Ascending aorta (tissue), 2 donors: ENCODE measurements around the gene RAB3GAP1. TPM values are rescaled to one million over a fixed set of nuclear protein-coding genes. Genes with fewer than 3 reads are reported as not detected.

Experiments used
- DNase-seq, 2 donors: peaks; one replicate each; pipeline ENCODE4 v3.0.0-alpha.2; 2019; ENCODE audit warnings: low spot score in 2 of 2
- H3K27ac ChIP-seq, 2 donors: fragments of 200-600 bp; sonication (generic); one replicate each; pipeline ENCODE4 v1.5.1; 2016 to 2017; ENCODE audit warnings: mild to moderate bottlenecking in 1 of 2
- H3K27me3 ChIP-seq: fragments of 200-600 bp; sonication (generic); one replicate; pipeline ENCODE4 v1.5.1; 2017
- H3K36me3 ChIP-seq, 2 donors: fragments of 200-600 bp; sonication (generic); one replicate each; pipeline ENCODE4 v1.5.1; 2016
- H3K4me1 ChIP-seq, 2 donors: fragments of 200-600 bp; sonication (generic); one replicate each; pipeline ENCODE4 v1.5.1; 2016 to 2017; ENCODE audit warnings: mild to moderate bottlenecking in 1 of 2
- H3K4me3 ChIP-seq, 2 donors: fragments of 200-600 bp; sonication (generic); one replicate each; pipeline ENCODE4 v1.5.1; 2016 to 2017; ENCODE audit warnings: mild to moderate bottlenecking in 1 of 2
- H3K9me3 ChIP-seq, 2 donors: fragments of 200-600 bp; sonication (generic); one replicate each; pipeline ENCODE4 v1.5.1; 2016
- intact Hi-C: fragments of 100-400 bp; cut with DNase I; formaldehyde crosslinking; loops from one replicate; pipeline ENCODE4 v1.15.1; 2023
- total RNA-seq: library from RNA; depleted of rRNA; stranded (reverse); fragments of >200 nt; gene quantifications from one replicate; pipeline ENCODE4 v1.1.0, GENCODE V29; 2016
- TF ChIP-seq, protein P1 (sequence below), 3 experiments: fragments of 200-600 bp in 2 of 3; fragments of 450-650 bp in 1 of 3; sonication (generic) in 2 of 3; IDR thresholded peaks; one replicate each; pipeline ENCODE4 v1.5.1; 2016 to 2019; ENCODE audit warnings: antibody characterized with exemption in 3 of 3, mild to moderate bottlenecking in 1 of 3, moderate library complexity in 1 of 3

RAB3GAP1 gene
- total RNA-seq, 1 donor from 2014 or later, result 14.8 TPM

DNA sequence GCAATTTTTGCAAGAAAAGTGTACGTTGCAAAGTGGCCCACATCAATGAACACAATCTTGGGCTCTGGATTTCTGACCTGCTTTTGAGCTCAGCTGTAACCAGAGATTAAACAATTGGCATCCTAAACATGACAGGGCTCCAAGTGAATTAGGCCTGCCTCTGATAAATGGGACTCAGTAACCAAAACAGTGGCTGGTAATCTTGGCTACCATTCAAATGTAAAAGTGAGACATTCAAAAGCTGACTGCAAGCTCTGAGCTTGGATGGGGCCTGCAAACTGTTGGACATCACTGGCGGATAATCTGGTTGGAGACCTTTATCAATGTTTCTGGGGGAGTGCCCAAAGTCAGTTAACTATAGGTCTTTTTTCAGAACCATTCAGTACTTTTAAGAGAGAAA, 160.7 kb downstream of the RAB3GAP1 start:
- H3K27ac ChIP-seq, result no peak overlapping the region
- DNase-seq, result no peak
- H3K9me3 ChIP-seq, result no peaks in the 10 kb centered on the region
- TF ChIP-seq, protein P1, sequence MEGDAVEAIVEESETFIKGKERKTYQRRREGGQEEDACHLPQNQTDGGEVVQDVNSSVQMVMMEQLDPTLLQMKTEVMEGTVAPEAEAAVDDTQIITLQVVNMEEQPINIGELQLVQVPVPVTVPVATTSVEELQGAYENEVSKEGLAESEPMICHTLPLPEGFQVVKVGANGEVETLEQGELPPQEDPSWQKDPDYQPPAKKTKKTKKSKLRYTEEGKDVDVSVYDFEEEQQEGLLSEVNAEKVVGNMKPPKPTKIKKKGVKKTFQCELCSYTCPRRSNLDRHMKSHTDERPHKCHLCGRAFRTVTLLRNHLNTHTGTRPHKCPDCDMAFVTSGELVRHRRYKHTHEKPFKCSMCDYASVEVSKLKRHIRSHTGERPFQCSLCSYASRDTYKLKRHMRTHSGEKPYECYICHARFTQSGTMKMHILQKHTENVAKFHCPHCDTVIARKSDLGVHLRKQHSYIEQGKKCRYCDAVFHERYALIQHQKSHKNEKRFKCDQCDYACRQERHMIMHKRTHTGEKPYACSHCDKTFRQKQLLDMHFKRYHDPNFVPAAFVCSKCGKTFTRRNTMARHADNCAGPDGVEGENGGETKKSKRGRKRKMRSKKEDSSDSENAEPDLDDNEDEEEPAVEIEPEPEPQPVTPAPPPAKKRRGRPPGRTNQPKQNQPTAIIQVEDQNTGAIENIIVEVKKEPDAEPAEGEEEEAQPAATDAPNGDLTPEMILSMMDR (IDR thresholded peaks at IDR 0.05), result no peak
- no peaks in the 10 kb centered on the region for H3K4me1 ChIP-seq
- intact Hi-C loops, result no loop called here
- no peaks in the 10 kb centered on the region for H3K27me3 ChIP-seq
- no peak overlapping the region for H3K4me3 ChIP-seq
- H3K36me3 ChIP-seq, result no peaks in the 10 kb centered on the region

DNA sequence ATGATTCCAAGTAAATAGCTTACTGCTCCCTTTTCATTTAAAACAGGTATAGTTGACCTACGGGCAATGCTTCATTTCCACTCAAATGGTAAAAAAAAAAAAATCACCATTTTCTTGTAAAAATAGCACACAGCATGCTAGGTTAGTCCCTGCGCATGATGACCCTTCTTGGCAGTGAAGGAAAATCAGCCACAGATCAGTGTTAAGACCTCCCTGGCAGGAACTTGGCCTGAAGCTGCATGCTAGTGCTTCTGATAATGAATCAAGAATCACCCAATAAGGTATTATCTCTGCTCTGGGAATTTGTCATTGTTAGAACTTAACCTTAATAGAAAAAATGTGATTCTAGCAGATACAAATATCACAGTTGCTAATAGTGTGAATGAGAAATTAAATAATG, 166.3 kb downstream of the RAB3GAP1 start:
- Histone ChIP-seq H3K27me3 (no peaks in the 10 kb centered on the region), H3K4me1 (no peaks in the 10 kb centered on the region), H3K36me3 (no peaks in the 10 kb centered on the region), H3K9me3 (no peaks in the 10 kb centered on the region), H3K4me3 (no peak overlapping the region), H3K27ac (no peak overlapping the region)
- intact Hi-C loops, result no loop called here
- TF ChIP-seq, protein P1 (IDR thresholded peaks at IDR 0.05), result no peak
- DNase-seq, result no peak

GRCh38 chr2:135219226-135219625, 167.1 kb downstream of the RAB3GAP1 start:
- Histone ChIP-seq H3K9me3 (no peaks in the 10 kb centered on the region), H3K4me3 (no peak overlapping the region), H3K27me3 (no peaks in the 10 kb centered on the region), H3K4me1 (no peaks in the 10 kb centered on the region), H3K36me3 (no peaks in the 10 kb centered on the region), H3K27ac (no peak overlapping the region)
- DNase-seq, result no peak
- intact Hi-C loops, result no loop called here
- TF ChIP-seq, protein P1 (IDR thresholded peaks at IDR 0.05), result no peak

Other genes with a start within 250 kb of the RAB3GAP1 start
- gene ACMSD, start 213.7 kb upstream of the RAB3GAP1 start, total RNA-seq, result not detected
- gene CCNT2, start 133.5 kb upstream of the RAB3GAP1 start, total RNA-seq, result 14.2 TPM
- gene MAP3K19, start 4.8 kb upstream of the RAB3GAP1 start, total RNA-seq, result not detected